ENCODE data around the gene NLRP13.

- TF ChIP-seq CTCF (IDR thresholded peaks at IDR 0.05; ENCODE audit: low read length) (no peak), EZH2 (optimal IDR thresholded peaks at IDR 0.05; ENCODE audit: low read depth, low read length) (no peak), EZH2phosphoT487 (IDR thresholded peaks at IDR 0.05; ENCODE audit: low read length) (no peak)
These were observed 26.2 kb upstream of the NLRP13 start for GRCh38 chr19:55958356-55958755.

All from MM.1S (cell line).